Mucosa of descending colon (tissue), 3 donors: Measurements from ENCODE around the gene CALCB. TPM values are rescaled to one million over a fixed set of nuclear protein-coding genes. Genes with fewer than 3 reads are reported as not detected.

Source experiments
- ATAC-seq: fragments of 200-7000 bp; cut with Tn5 transposase; one replicate; pipeline ENCODE4 v1.9.1; 2020; ENCODE audit warnings: mild to moderate bottlenecking, moderate library complexity
- DNase-seq, 3 donors: peaks; one replicate each; pipeline ENCODE4 v3.0.0-alpha.2; 2020
- H3K36me3 ChIP-seq: fragments of 200-600 bp; one replicate; pipeline ENCODE4 v1.8.0; 2021; ENCODE audit warnings: low read depth, mild to moderate bottlenecking
- H3K4me1 ChIP-seq: fragments of 200-600 bp; one replicate; pipeline ENCODE4 v1.8.0; 2021; ENCODE audit warnings: low read depth, mild to moderate bottlenecking
- H3K4me3 ChIP-seq: fragments of 200-600 bp; one replicate; pipeline ENCODE4 v1.8.0; 2021; ENCODE audit warnings: mild to moderate bottlenecking
- H3K9me3 ChIP-seq: fragments of 200-600 bp; one replicate; pipeline ENCODE4 v1.8.0; 2021; ENCODE audit warnings: mild to moderate bottlenecking
- intact Hi-C, 2 donors: fragments of 100-400 bp; cut with DNase I in 1 of 2; cut with micrococcal nuclease in 1 of 2; formaldehyde crosslinking; loops; one replicate each; pipeline versions ENCODE4 v1.11.0 to v1.11.1; 2022; cut with DNase I, micrococcal nuclease
- total RNA-seq, 3 donors: library from RNA; stranded (reverse); fragmentation: NEBNext Ultra II Directional in 2 of 3; extraction: Animal tissue kit (Norgen Biotek cat#: 25700) in 2 of 3; gene quantifications; one replicate each; pipeline versions ENCODE4 v1.2.1 to v1.2.4, GENCODE V29; 2021 to 2023
- TF ChIP-seq, protein P1 (sequence below): fragments of 200-600 bp; IDR thresholded peaks from one replicate; pipeline ENCODE4 v1.8.0; 2022; ENCODE audit warnings: antibody characterized with exemption, mild to moderate bottlenecking
- donor health status: DM: no; HTN: no; CAD: no; lungs with moderate emphysema.
- donor health status: DM: no; HTN: no; CAD: no.
- donor health status: DM: no; HTN: yes; CAD: no.

Gene CALCB
- total RNA-seq, 3 donors from 2014 or later, result 1.6 TPM; not detected in 2

DNA sequence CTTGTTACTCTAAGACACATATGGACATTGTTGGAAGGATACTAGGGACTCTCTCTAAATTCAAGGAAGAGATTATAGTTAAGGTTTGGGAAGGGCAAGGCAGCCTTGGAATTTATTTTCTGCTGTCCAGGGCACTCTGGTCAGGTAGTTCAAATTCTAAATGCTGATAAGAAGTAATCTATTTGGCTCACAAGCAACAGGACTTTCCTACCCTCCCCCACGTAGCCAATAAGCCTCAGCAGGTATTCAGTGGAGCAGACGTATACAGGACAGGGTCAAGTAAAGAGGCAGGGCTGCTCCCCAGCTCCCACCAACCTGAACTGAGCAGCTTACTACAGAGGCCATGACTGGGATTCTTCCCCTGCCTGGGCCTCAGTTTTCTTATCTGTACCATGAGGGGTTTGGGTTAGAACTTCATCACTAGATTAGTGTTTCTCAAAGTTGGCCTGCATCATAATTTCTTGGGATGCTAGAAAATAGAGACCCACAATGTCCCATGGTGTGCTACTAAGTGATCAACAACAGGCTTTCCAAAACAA is 35.3 kb downstream of the CALCB start:
- TF ChIP-seq, protein P1, sequence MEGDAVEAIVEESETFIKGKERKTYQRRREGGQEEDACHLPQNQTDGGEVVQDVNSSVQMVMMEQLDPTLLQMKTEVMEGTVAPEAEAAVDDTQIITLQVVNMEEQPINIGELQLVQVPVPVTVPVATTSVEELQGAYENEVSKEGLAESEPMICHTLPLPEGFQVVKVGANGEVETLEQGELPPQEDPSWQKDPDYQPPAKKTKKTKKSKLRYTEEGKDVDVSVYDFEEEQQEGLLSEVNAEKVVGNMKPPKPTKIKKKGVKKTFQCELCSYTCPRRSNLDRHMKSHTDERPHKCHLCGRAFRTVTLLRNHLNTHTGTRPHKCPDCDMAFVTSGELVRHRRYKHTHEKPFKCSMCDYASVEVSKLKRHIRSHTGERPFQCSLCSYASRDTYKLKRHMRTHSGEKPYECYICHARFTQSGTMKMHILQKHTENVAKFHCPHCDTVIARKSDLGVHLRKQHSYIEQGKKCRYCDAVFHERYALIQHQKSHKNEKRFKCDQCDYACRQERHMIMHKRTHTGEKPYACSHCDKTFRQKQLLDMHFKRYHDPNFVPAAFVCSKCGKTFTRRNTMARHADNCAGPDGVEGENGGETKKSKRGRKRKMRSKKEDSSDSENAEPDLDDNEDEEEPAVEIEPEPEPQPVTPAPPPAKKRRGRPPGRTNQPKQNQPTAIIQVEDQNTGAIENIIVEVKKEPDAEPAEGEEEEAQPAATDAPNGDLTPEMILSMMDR, result no peak
- H3K4me3 ChIP-seq, result no peak overlapping the region
- ATAC-seq (no peak), DNase-seq (no peak)
- no peaks in the 10 kb centered on the region for H3K4me1 ChIP-seq
- intact Hi-C loops, result no loop called here
- no peaks in the 10 kb centered on the region for H3K9me3 ChIP-seq
- H3K36me3 ChIP-seq, result no peaks in the 10 kb centered on the region

DNA sequence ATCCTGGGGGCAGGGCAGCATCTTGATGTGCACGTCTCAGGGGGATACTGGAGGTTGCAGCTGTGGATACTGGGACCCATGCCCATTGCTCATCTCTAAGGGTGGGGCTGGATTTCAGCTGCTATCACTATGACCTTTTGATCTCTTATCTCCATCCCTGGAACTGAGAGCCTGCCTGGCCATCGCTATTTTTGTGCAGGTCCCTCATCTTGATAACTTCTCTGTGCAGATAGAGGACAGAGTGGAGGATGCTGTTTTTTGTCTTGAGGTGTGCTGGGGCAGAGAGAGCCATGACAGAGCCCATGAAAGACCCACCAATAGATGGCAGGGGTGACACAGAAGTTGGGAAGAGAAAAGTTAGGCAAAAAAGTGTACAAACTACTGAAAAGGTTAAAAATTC is 36.2 kb downstream of the CALCB start:
- intact Hi-C loops, result no loop called here
- DNase-seq (no peak), ATAC-seq (no peak)
- Histone ChIP-seq H3K4me1 (no peaks in the 10 kb centered on the region), H3K36me3 (no peaks in the 10 kb centered on the region), H3K9me3 (no peaks in the 10 kb centered on the region), H3K4me3 (no peak overlapping the region)
- TF ChIP-seq, protein P1, result no peak

DNA sequence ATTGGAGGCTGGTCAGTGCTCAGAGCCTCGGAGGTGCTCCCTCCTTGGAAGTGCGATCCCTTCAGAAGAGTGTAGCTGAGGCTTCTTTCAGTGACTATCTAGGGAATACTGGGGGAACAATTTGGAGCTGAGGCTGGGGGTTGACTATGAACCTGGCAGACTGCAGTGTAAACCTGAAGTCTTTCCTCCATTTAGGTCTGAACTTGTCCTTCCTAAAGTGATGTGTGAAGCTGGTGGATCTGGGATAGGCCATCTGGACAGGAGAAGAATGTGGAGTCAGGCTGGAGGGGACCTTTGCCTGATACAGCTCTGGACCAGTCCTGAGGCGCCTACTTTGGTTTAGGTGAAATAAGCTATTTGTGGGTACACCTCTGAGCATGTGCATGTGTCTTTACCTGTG is 37.8 kb downstream of the CALCB start:
- ATAC-seq, result no peak
- H3K36me3 ChIP-seq, result no peaks in the 10 kb centered on the region
- H3K9me3 ChIP-seq, result no peaks in the 10 kb centered on the region
- TF ChIP-seq, protein P1, result no peak
- no peak for DNase-seq
- no peaks in the 10 kb centered on the region for H3K4me1 ChIP-seq
- intact Hi-C loops, result no loop called here
- H3K4me3 ChIP-seq, result no peak overlapping the region

DNA sequence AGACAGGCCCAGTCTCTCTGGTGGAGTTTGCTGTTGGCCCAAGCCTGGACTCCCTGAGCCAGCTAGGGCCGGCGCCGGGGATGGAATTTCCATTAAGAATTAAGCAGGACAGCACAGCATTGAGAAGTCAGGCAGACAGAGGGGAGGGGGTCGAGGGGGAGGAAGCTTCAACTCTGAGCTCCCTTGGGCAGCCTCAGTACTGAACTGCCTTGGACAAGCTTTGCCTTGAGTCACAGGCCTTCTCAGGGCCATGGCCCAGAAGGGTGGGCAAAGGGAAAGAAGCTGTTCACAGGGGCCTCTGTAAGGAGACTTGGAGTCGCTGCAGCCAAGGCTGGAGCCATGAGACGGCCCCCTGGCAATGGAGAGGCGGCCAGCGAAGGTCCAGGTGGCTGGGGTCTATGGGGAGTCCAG is 38.7 kb downstream of the CALCB start:
- ATAC-seq (no peak), DNase-seq (no peak)
- intact Hi-C loops, result no loop called here
- Histone ChIP-seq H3K36me3 (no peaks in the 10 kb centered on the region), H3K9me3 (no peaks in the 10 kb centered on the region), H3K4me3 (no peak overlapping the region), H3K4me1 (no peaks in the 10 kb centered on the region)
- TF ChIP-seq, protein P1, result no peak

DNA sequence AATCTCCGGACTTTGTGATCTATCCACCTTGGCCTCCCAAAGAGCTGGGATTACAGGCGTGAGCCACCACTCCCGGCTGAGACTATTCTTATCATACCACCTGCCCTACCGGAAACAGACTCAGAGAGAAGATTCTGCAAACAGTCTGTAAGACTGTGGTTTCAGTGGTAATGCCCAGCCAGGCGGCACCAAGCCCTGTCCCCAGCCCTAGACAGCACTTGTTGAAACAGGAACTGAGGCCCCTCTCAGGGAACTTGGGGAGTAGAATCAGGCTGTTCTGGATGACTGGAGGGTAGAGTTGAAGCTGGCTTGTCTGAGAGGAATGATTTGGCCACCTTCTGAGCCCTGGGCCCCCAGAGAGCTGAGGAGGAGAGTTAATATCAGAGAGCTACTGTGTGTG is 40.0 kb downstream of the CALCB start:
- no peak overlapping the region for H3K4me3 ChIP-seq
- no peaks in the 10 kb centered on the region for H3K36me3 ChIP-seq
- H3K9me3 ChIP-seq, result no peaks in the 10 kb centered on the region
- ATAC-seq (peak; percentile 64), DNase-seq (no peak)
- TF ChIP-seq, protein P1, result no peak
- intact Hi-C loops, result no loop called here
- H3K4me1 ChIP-seq, result no peaks in the 10 kb centered on the region
